Amniotic stem cell (primary cell): ENCODE data around the gene TIMM17B.
"Not testable (repeated sequence)": the region's sequence is repeated elsewhere in the genome, so short reads cannot be mapped to it uniquely, and the experiment has no call there.

Experiments used
- DNase-seq: peaks from one replicate; lab custom pipeline; 2025; lab: John Stamatoyannopoulos, UW

Gene TIMM17B

GRCh38 chrX:48894891-48895290 lies 2.7 kb downstream of the TIMM17B start:
- DNase-seq = no peak

GRCh38 chrX:48893556-48894348 lies 3.8 kb downstream of the TIMM17B start:
- DNase-seq = no peak

- DNase-seq = no peak
These were observed 4.7 kb downstream of the TIMM17B start for GRCh38 chrX:48892896-48893295.

GRCh38 chrX:48891402-48892288 lies 5.9 kb downstream of the TIMM17B start:
- DNase-seq = peak; percentile 61

GRCh38 chrX:48890934-48891401 lies 6.6 kb downstream of the TIMM17B start:
- DNase-seq = no peak

GRCh38 chrX:48890296-48890925 lies 7.2 kb downstream of the TIMM17B start:
- DNase-seq = no peak

GRCh38 chrX:48886586-48886985 lies 11.0 kb downstream of the TIMM17B start:
- DNase-seq = not testable (repeated sequence)

GRCh38 chrX:48883729-48884128 lies 13.8 kb downstream of the TIMM17B start:
- DNase-seq = no peak

GRCh38 chrX:48876944-48877343 lies 20.6 kb downstream of the TIMM17B start:
- not testable (repeated sequence) for DNase-seq

- DNase-seq = not testable (repeated sequence)
These were observed 25.6 kb downstream of the TIMM17B start for GRCh38 chrX:48872017-48872416.

- DNase-seq = no peak
These were observed 33.4 kb downstream of the TIMM17B start for GRCh38 chrX:48864210-48864609.

- DNase-seq = no peak
These were observed 42.7 kb downstream of the TIMM17B start for GRCh38 chrX:48854898-48855297.

GRCh38 chrX:48854121-48854804 lies 43.3 kb downstream of the TIMM17B start:
- DNase-seq = not testable (repeated sequence)

GRCh38 chrX:48853494-48853893 lies 44.1 kb downstream of the TIMM17B start:
- not testable (repeated sequence) for DNase-seq

- DNase-seq = no peak
These were observed 44.7 kb downstream of the TIMM17B start for GRCh38 chrX:48852857-48853256.

GRCh38 chrX:48848847-48849246 lies 48.7 kb downstream of the TIMM17B start:
- no peak for DNase-seq
